GM21717 (cell line): ENCODE data around the gene C19orf25.
"Not testable (repeated sequence)": the region's sequence is repeated elsewhere in the genome, so short reads cannot be mapped to it uniquely, and the experiment has no call there.

Source experiments
- ATAC-seq: cut with Tn5 transposase; IDR thresholded peaks from one replicate; pipeline ENCODE4 v1.9.1; 2021; ENCODE audit warnings: mild to moderate bottlenecking, moderate library complexity; ENCODE audit not compliant: unreplicated experiment

C19orf25 gene

GRCh38 chr19:1512671-1513498, 33.9 kb upstream of the C19orf25 start, which contains the start of gene ADAMTSL5:
TSS of gene ADAMTSL5 (minus strand) at chr19:1513019. CDS start at chr19:1510943, 2,076 bp downstream.
- ATAC-seq, result no peak

GRCh38 chr19:1511318-1512317, 32.6 kb upstream of the C19orf25 start:
- no peak for ATAC-seq

GRCh38 chr19:1510807-1511206, 31.8 kb upstream of the C19orf25 start:
- no peak for ATAC-seq

GRCh38 chr19:1510442-1510806, 31.4 kb upstream of the C19orf25 start:
- ATAC-seq, result no peak

- ATAC-seq, result no peak
Observed at GRCh38 chr19:1509602-1510441, 30.8 kb upstream of the C19orf25 start.

GRCh38 chr19:1508507-1508856, 29.5 kb upstream of the C19orf25 start:
- ATAC-seq, result no peak

- ATAC-seq, result no peak
Observed at GRCh38 chr19:1507763-1508506, 28.9 kb upstream of the C19orf25 start.

- no peak for ATAC-seq
Observed at GRCh38 chr19:1507192-1507660, 28.2 kb upstream of the C19orf25 start.

- no peak for ATAC-seq
Observed at GRCh38 chr19:1505991-1506881, 27.2 kb upstream of the C19orf25 start.

- ATAC-seq, result no peak
Observed at GRCh38 chr19:1505012-1505411, 26.0 kb upstream of the C19orf25 start.

GRCh38 chr19:1503925-1504773, 25.1 kb upstream of the C19orf25 start:
- ATAC-seq, result no peak

- ATAC-seq, result no peak
Observed at GRCh38 chr19:1503089-1503924, 24.3 kb upstream of the C19orf25 start.

- ATAC-seq, result no peak
Observed at GRCh38 chr19:1502433-1503088, 23.5 kb upstream of the C19orf25 start.

- no peak for ATAC-seq
Observed at GRCh38 chr19:1501200-1501595, 22.2 kb upstream of the C19orf25 start.

- not testable (repeated sequence) for ATAC-seq
Observed at GRCh38 chr19:1499231-1499630, 20.2 kb upstream of the C19orf25 start.

GRCh38 chr19:1497578-1498235, 18.7 kb upstream of the C19orf25 start:
- no peak for ATAC-seq
